ENCODE measurements around the gene AKAP3. TPM values are rescaled to one million over a fixed set of nuclear protein-coding genes. Genes with fewer than 3 reads are reported as not detected.

The AKAP3 gene
- total and polyA plus RNA-seq, 2 donors = 0.63 to 1.3 TPM

- Histone ChIP-seq H3K4me3 (ENCODE audit: low read depth, low read length) (no peak overlapping the region), H3K36me3 (ENCODE audit: insufficient read depth) (no peaks in the 10 kb centered on the region), H3K27ac (ENCODE audit: low read depth) (no peak overlapping the region), H3K4me1 (ENCODE audit: insufficient read depth) (no peaks in the 10 kb centered on the region)
- DNase-seq (ENCODE audit: extremely low spot score) = no peak
- WGBS = 35% methylated on average over 5 of the region's 5 CpGs
These were observed 62.4 kb downstream of the AKAP3 start for GRCh38 chr12:4586500-4586899.

- Histone ChIP-seq H3K36me3 (ENCODE audit: insufficient read depth) (no peaks in the 10 kb centered on the region), H3K4me3 (ENCODE audit: low read depth, low read length) (no peak overlapping the region), H3K27ac (ENCODE audit: low read depth) (no peak overlapping the region), H3K4me1 (ENCODE audit: insufficient read depth) (no peaks in the 10 kb centered on the region)
- no peak for DNase-seq (ENCODE audit: extremely low spot score)
- 82% methylated on average over 7 of the region's 7 CpGs for WGBS
These were observed 64.0 kb downstream of the AKAP3 start for GRCh38 chr12:4584896-4585295.

GRCh38 chr12:4584281-4584680 is 64.6 kb downstream of the AKAP3 start:
- Histone ChIP-seq H3K36me3 (ENCODE audit: insufficient read depth) (no peaks in the 10 kb centered on the region), H3K4me1 (ENCODE audit: insufficient read depth) (no peaks in the 10 kb centered on the region), H3K27ac (ENCODE audit: low read depth) (no peak overlapping the region), H3K4me3 (ENCODE audit: low read depth, low read length) (no peak overlapping the region)
- WGBS = 83% methylated on average over 6 of the region's 6 CpGs
- no peak for DNase-seq (ENCODE audit: extremely low spot score)

GRCh38 chr12:4580281-4580688 is 68.6 kb downstream of the AKAP3 start:
- H3K36me3 ChIP-seq (ENCODE audit: insufficient read depth) = no peaks in the 10 kb centered on the region
- H3K27ac ChIP-seq (ENCODE audit: low read depth) = no peak overlapping the region
- H3K4me3 ChIP-seq (ENCODE audit: low read depth, low read length) = no peak overlapping the region
- no peaks in the 10 kb centered on the region for H3K4me1 ChIP-seq (ENCODE audit: insufficient read depth)
- DNase-seq (ENCODE audit: extremely low spot score) = no peak
- 57% methylated on average over 3 of the region's 3 CpGs for WGBS

GRCh38 chr12:4579305-4580102 is 69.3 kb downstream of the AKAP3 start:
- 34% methylated on average over 8 of the region's 8 CpGs for WGBS
- Histone ChIP-seq H3K27ac (ENCODE audit: low read depth) (no peak overlapping the region), H3K4me1 (ENCODE audit: insufficient read depth) (no peaks in the 10 kb centered on the region), H3K36me3 (ENCODE audit: insufficient read depth) (no peaks in the 10 kb centered on the region), H3K4me3 (ENCODE audit: low read depth, low read length) (no peak overlapping the region)
- DNase-seq (ENCODE audit: extremely low spot score) = no peak

- Histone ChIP-seq H3K27ac (ENCODE audit: low read depth) (no peak overlapping the region), H3K36me3 (ENCODE audit: insufficient read depth) (no peaks in the 10 kb centered on the region), H3K4me3 (ENCODE audit: low read depth, low read length) (no peak overlapping the region), H3K4me1 (ENCODE audit: insufficient read depth) (no peaks in the 10 kb centered on the region)
- WGBS = 56% methylated on average over 7 of the region's 7 CpGs
- no peak for DNase-seq (ENCODE audit: extremely low spot score)
These were observed 76.2 kb downstream of the AKAP3 start for GRCh38 chr12:4572680-4573079.

GRCh38 chr12:4569261-4569660 is 79.6 kb downstream of the AKAP3 start:
- 91% methylated on average over 4 of the region's 4 CpGs for WGBS

GRCh38 chr12:4567073-4567881 is 81.6 kb downstream of the AKAP3 start:
- 65% methylated on average over 3 of the region's 3 CpGs for WGBS
- no peak for DNase-seq (ENCODE audit: extremely low spot score)
- no peaks in the 10 kb centered on the region for H3K4me1 ChIP-seq (ENCODE audit: insufficient read depth)
- H3K36me3 ChIP-seq (ENCODE audit: insufficient read depth) = no peaks in the 10 kb centered on the region
- H3K27ac ChIP-seq (ENCODE audit: low read depth) = no peak overlapping the region
- H3K4me3 ChIP-seq (ENCODE audit: low read depth, low read length) = no peak overlapping the region

More at GRCh38 chr12:4569261-4569660, 79.6 kb downstream of the AKAP3 start:
- DNase-seq (ENCODE audit: extremely low spot score) = no peak
- Histone ChIP-seq H3K36me3 (ENCODE audit: insufficient read depth) (no peaks in the 10 kb centered on the region), H3K4me1 (ENCODE audit: insufficient read depth) (no peaks in the 10 kb centered on the region), H3K27ac (ENCODE audit: low read depth) (no peak overlapping the region), H3K4me3 (ENCODE audit: low read depth, low read length) (no peak overlapping the region)

- DNase-seq (ENCODE audit: extremely low spot score) = no peak
- Histone ChIP-seq H3K4me3 (ENCODE audit: low read depth, low read length) (no peak overlapping the region), H3K4me1 (ENCODE audit: insufficient read depth) (no peaks in the 10 kb centered on the region), H3K27ac (ENCODE audit: low read depth) (no peak overlapping the region), H3K36me3 (ENCODE audit: insufficient read depth) (no peaks in the 10 kb centered on the region)
- WGBS = 77% methylated on average over 2 of the region's 2 CpGs
These were observed 82.4 kb downstream of the AKAP3 start for GRCh38 chr12:4566474-4566873.

Other genes with a start within 250 kb of the AKAP3 start
- 0.74 TPM for gene FGF6, start 203.2 kb downstream of the AKAP3 start, total RNA-seq
- 0.16 TPM for gene FGF6, start 203.2 kb downstream of the AKAP3 start, polyA plus RNA-seq
- gene RAD51AP1, start 110.2 kb downstream of the AKAP3 start, total RNA-seq = 22.8 TPM
- 2.4 TPM for gene RAD51AP1, start 110.2 kb downstream of the AKAP3 start, polyA plus RNA-seq
- gene DYRK4, start 86.8 kb downstream of the AKAP3 start, total RNA-seq = 38.9 TPM
- 46.5 TPM for gene DYRK4, start 86.8 kb downstream of the AKAP3 start, polyA plus RNA-seq
- 66.1 TPM for gene NDUFA9, start 63 bp upstream of the AKAP3 start, total RNA-seq
- 61.2 TPM for gene NDUFA9, start 63 bp upstream of the AKAP3 start, polyA plus RNA-seq
- gene GALNT8, start 71.3 kb upstream of the AKAP3 start, total RNA-seq = 2.9 TPM
- 0.60 TPM for gene GALNT8, start 71.3 kb upstream of the AKAP3 start, polyA plus RNA-seq